Activated CD8-positive, alpha-beta T cell treated with anti-CD3 and anti-CD28 coated beads for 36 hours (primary cell): ENCODE measurements around the gene PPM1G. TPM values are rescaled to one million over a fixed set of nuclear protein-coding genes. Genes with fewer than 3 reads are reported as not detected.
"Not testable (repeated sequence)": the region's sequence is repeated elsewhere in the genome, so short reads cannot be mapped to it uniquely, and the experiment has no call there.

Experiments used
- ATAC-seq: fragments of 200-7000 bp; cut with Tn5 transposase; one replicate; pipeline ENCODE4 v1.10.0; 2021; ENCODE audit warnings: mild to moderate bottlenecking, moderate library complexity
- CTCF ChIA-PET: fragments of 350-600 bp; sonication (Branson Sonifier 250); formaldehyde crosslinking; loops from one replicate; lab custom pipeline; 2021; ENCODE audit warnings: antibody characterized with exemption; lab: Charles Lee
- POLR2A ChIA-PET: fragments of 350-600 bp; sonication (Branson Sonifier 250); formaldehyde crosslinking; loops from one replicate; lab custom pipeline; 2021; ENCODE audit warnings: antibody characterized with exemption; lab: Charles Lee
- DNase-seq: peaks from one replicate; pipeline ENCODE4 v3.0.0-alpha.2; 2020
- H3K27ac Mint-ChIP-seq: one replicate; pipeline ENCODE4 v1.8.0; 2021; ENCODE audit warnings: mild to moderate bottlenecking, mixed read lengths
- H3K27me3 Mint-ChIP-seq: one replicate; pipeline ENCODE4 v1.8.0; 2021; ENCODE audit warnings: mixed read lengths
- H3K36me3 Mint-ChIP-seq: one replicate; pipeline ENCODE4 v1.8.0; 2021; ENCODE audit warnings: low read depth, mixed read lengths
- H3K4me1 Mint-ChIP-seq: one replicate; pipeline ENCODE4 v1.8.0; 2021; ENCODE audit warnings: low read depth, mixed read lengths
- H3K4me3 Mint-ChIP-seq: one replicate; pipeline ENCODE4 v1.8.0; 2021; ENCODE audit warnings: mild to moderate bottlenecking, moderate library complexity, mixed read lengths
- H3K9me3 Mint-ChIP-seq: one replicate; pipeline ENCODE4 v1.8.0; 2021; ENCODE audit warnings: mixed read lengths
- CTCF ChIP-seq: fragments of 200-600 bp; IDR thresholded peaks from one replicate; pipeline ENCODE4 v1.8.0; 2022; ENCODE audit warnings: antibody characterized with exemption, mild to moderate bottlenecking
- intact Hi-C: fragments of 100-400 bp; cut with micrococcal nuclease; formaldehyde crosslinking; loops from one replicate; pipeline ENCODE4 v1.10.0; 2022
- total RNA-seq, 2 experiments: library from RNA; stranded (reverse); gene quantifications; one replicate each; pipeline ENCODE4 v1.2.3, GENCODE V29; 2021

Gene PPM1G
- total RNA-seq, 2 experiments from 2014 or later = 138 to 142 TPM

- Mint-ChIP-seq H3K4me3 (peak overlapping the region; percentile 98), H3K27me3 (no peaks in the 10 kb centered on the region), H3K9me3 (no peaks in the 10 kb centered on the region), H3K4me1 (peaks cover 25% of the 10 kb centered on the region), H3K36me3 (peaks cover 19% of the 10 kb centered on the region), H3K27ac (peak overlapping the region; percentile 96)
- ATAC-seq (peak; percentile 74), DNase-seq (peak; percentile 83)
- CTCF ChIA-PET = interaction anchor here (0.7 to 6.1 kb wide), 9 partner anchors 20 to 253 kb away, joined by 3 to 31 read pairs (median 3); partner anchors contain the start of genes EIF2B4, FNDC4, IFT172 and PPM1G
- POLR2A ChIA-PET = interaction anchor here (0.6 to 4.8 kb wide), 11 partner anchors 20 to 80 kb away, joined by 3 to 37 read pairs (median 4); partner anchors contain the start of genes GTF3C2, PPM1G and ZNF513
- intact Hi-C loops = no loop called here
- no peak for TF ChIP-seq CTCF
Observed at GRCh38 chr2:27428978-27429541, 19.7 kb upstream of the PPM1G start.

GRCh38 chr2:27428213-27428977, 19.0 kb upstream of the PPM1G start, which contains the start of gene NRBP1:
TSS of gene NRBP1 (plus strand) at chr2:27428631. CDS start at chr2:27433274, 4,643 bp downstream.
- no peak for TF ChIP-seq CTCF
- H3K36me3 Mint-ChIP-seq = peaks cover 13% of the 10 kb centered on the region
- H3K9me3 Mint-ChIP-seq = no peaks in the 10 kb centered on the region
- ChIA-PET CTCF (interaction anchor here (0.8 to 6.1 kb wide), 7 partner anchors 15 to 254 kb away, joined by 3 to 31 read pairs (median 3); partner anchors contain the start of genes PPM1G and ZNF513), POLR2A (interaction anchor here (0.6 to 4.8 kb wide), 18 partner anchors 13 to 537 kb away, joined by 3 to 37 read pairs (median 4); partner anchors contain the start of genes GTF3C2, IFT172, PPM1G and SLC4A1AP)
- DNase-seq = peak; percentile 93
- peaks cover 21% of the 10 kb centered on the region for H3K4me1 Mint-ChIP-seq
- H3K27ac Mint-ChIP-seq = peak within 1 kb of the TSS; percentile 97
- peak; percentile 87 for ATAC-seq
- peak within 1 kb of the TSS; percentile 98 for H3K4me3 Mint-ChIP-seq
- no peaks in the 10 kb centered on the region for H3K27me3 Mint-ChIP-seq
- intact Hi-C loops = no loop called here

GRCh38 chr2:27427863-27428212, 18.4 kb upstream of the PPM1G start:
- ATAC-seq = no peak
- no peak for TF ChIP-seq CTCF
- DNase-seq = no peak
- peaks cover 8% of the 10 kb centered on the region for H3K36me3 Mint-ChIP-seq
- POLR2A ChIA-PET = interaction anchor here (0.6 to 3.8 kb wide), 11 partner anchors 12 to 538 kb away, joined by 3 to 37 read pairs (median 4); partner anchors contain the start of genes IFT172, PPM1G, SLC4A1AP and SNX17
- peaks cover 21% of the 10 kb centered on the region for H3K4me1 Mint-ChIP-seq
- no peaks in the 10 kb centered on the region for H3K27me3 Mint-ChIP-seq
- H3K4me3 Mint-ChIP-seq = peak overlapping the region; percentile 98
- intact Hi-C loops = no loop called here
- CTCF ChIA-PET = interaction anchor here (0.8 to 6.1 kb wide), 5 partner anchors 15 to 255 kb away, joined by 3 to 31 read pairs (median 5); partner anchors contain the start of genes PPM1G and ZNF513
- H3K27ac Mint-ChIP-seq = peak overlapping the region; percentile 97
- no peaks in the 10 kb centered on the region for H3K9me3 Mint-ChIP-seq

GRCh38 chr2:27425039-27425438, 15.6 kb upstream of the PPM1G start:
- DNase-seq, H3K4me1 Mint-ChIP-seq, intact Hi-C loops, H3K36me3 Mint-ChIP-seq, H3K9me3 Mint-ChIP-seq, CTCF ChIA-PET, H3K4me3 Mint-ChIP-seq, H3K27ac Mint-ChIP-seq, ATAC-seq, POLR2A ChIA-PET, H3K27me3 Mint-ChIP-seq: not testable (repeated sequence)

- Mint-ChIP-seq H3K27ac (no peak overlapping the region), H3K27me3 (no peaks in the 10 kb centered on the region), H3K9me3 (no peaks in the 10 kb centered on the region), H3K4me3 (no peak overlapping the region), H3K4me1 (peaks cover 4% of the 10 kb centered on the region), H3K36me3 (no peaks in the 10 kb centered on the region)
- TF ChIP-seq CTCF = no peak
- no peak for ATAC-seq
- POLR2A ChIA-PET = interaction anchor here (1.7 kb wide), 1 partner anchor 13 kb away, joined by 5 read pairs; the partner anchor contains the start of gene PPM1G
- intact Hi-C loops = no loop called here
- CTCF ChIA-PET = no interaction called here
- no peak for DNase-seq
Observed at GRCh38 chr2:27422958-27423357, 13.6 kb upstream of the PPM1G start.
